Small intestine (tissue), 7 donors: ENCODE data around the gene ZNF664. TPM values are rescaled to one million over a fixed set of nuclear protein-coding genes. Genes with fewer than 3 reads are reported as not detected.

Source experiments
- DNase-seq, 2 donors: peaks; one replicate each; pipeline versions ENCODE4 v3.0.0 to v3.0.0-alpha.2; 2013
- FAIRE-seq: peaks from 2 replicates; lab custom pipeline; 2012; peaks lifted over from hg19 to GRCh38; lab: Jason Lieb, UNC
- H3K27ac ChIP-seq, 3 donors: one replicate each; pipeline ENCODE4 v1.5.1; 2013; ENCODE audit warnings: low read length in 2 of 3, mild to moderate bottlenecking in 2 of 3, control low read depth in 1 of 3, inconsistent platforms in 1 of 3, low read depth in 1 of 3, moderate library complexity in 1 of 3
- H3K27me3 ChIP-seq, 3 donors: one replicate each; pipeline ENCODE4 v1.6.1; 2013; ENCODE audit warnings: low read length in 3 of 3, inconsistent platforms in 1 of 3; ENCODE audit not compliant: control insufficient read depth in 3 of 3, insufficient read depth in 3 of 3
- H3K36me3 ChIP-seq, 3 donors: one replicate each; pipeline ENCODE4 v1.6.1; 2013; ENCODE audit warnings: low read length in 3 of 3, inconsistent platforms in 1 of 3, low read depth in 1 of 3, mild to moderate bottlenecking in 1 of 3, moderate library complexity in 1 of 3; ENCODE audit not compliant: control insufficient read depth in 3 of 3, insufficient read depth in 2 of 3
- H3K4me1 ChIP-seq, 3 donors: one replicate each; pipeline ENCODE4 v1.6.1; 2013; ENCODE audit warnings: low read length in 2 of 3, inconsistent platforms in 1 of 3, low read depth in 1 of 3, mild to moderate bottlenecking in 1 of 3, moderate library complexity in 1 of 3; ENCODE audit not compliant: control insufficient read depth in 3 of 3, insufficient read depth in 2 of 3
- H3K4me3 ChIP-seq, 3 donors: one replicate each; pipeline ENCODE4 v1.5.1; 2013; ENCODE audit warnings: low read length in 3 of 3, control low read depth in 1 of 3, inconsistent platforms in 1 of 3, low read depth in 1 of 3, mild to moderate bottlenecking in 1 of 3, moderate library complexity in 1 of 3
- H3K9me3 ChIP-seq, 2 donors: one replicate each; pipeline ENCODE4 v1.6.1; 2013; ENCODE audit warnings: low read depth in 1 of 2, low read length in 1 of 2; ENCODE audit not compliant: control insufficient read depth in 2 of 2, insufficient read depth in 1 of 2
- WGBS, 3 donors: extraction: QIAGEN DNeasy Blood & Tissue Kit; methylation state at CpG; one replicate each; pipeline ENCODE4 v1.1.7; 2013; 5-methylcytosine and 5-hydroxymethylcytosine counted together
- polyA plus RNA-seq, 4 donors: library from polyadenylated mRNA; stranded (reverse) in 3 of 4; unstranded in 1 of 4; fragments of 200-250 nt in 3 of 4; fragments of 120-200 nt in 1 of 4; gene quantifications; one replicate each; pipeline versions ENCODE4 v1.2.1 to v1.2.3, GENCODE V29; 2013
- donor health status: healthy with polysubstance abuse.
- donor health status: control.
- donor health status: control.
- donor health status: Bipolar disorder and iron deficiency.
- donor health status: healthy.

Gene ZNF664
- polyA plus RNA-seq, 4 donors, result 59.9 to 147 (median 92.4) TPM

DNA sequence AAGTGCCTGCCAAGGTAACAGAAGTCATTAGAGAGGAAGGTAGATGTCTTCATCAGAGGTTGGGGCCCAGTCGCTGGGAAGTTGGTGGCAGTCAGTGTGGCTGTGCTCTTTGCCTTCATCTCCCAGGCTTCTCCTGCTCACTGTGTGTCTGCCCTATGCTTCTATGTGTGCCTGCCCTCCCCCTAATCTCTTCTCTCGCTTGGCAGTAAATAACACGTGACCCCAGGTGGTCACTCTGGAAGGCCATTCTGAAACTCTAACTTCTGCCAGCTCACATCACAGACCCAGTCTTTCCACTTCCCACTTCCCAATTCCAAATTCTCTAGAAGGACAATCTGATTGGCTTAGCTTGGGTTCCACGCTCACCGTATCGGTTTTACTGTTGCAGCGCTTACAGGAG, 9.3 kb downstream of the ZNF664 start:
- no peaks in the 10 kb centered on the region for H3K27me3 ChIP-seq
- no peak overlapping the region for H3K4me3 ChIP-seq
- no peak overlapping the region for H3K27ac ChIP-seq
- no peak for DNase-seq
- no peaks in the 10 kb centered on the region for H3K9me3 ChIP-seq
- H3K4me1 ChIP-seq, result peaks cover 2 to 18% (median 3%) of the 10 kb centered on the region in 3 donors
- H3K36me3 ChIP-seq, result peaks cover 0 to 28% (median 0%) of the 10 kb centered on the region in 3 donors
- WGBS, 3 donors, result 87 to 93% (median 92%) methylated on average over 7 of the region's 7 CpGs
- FAIRE-seq, result no peak

DNA sequence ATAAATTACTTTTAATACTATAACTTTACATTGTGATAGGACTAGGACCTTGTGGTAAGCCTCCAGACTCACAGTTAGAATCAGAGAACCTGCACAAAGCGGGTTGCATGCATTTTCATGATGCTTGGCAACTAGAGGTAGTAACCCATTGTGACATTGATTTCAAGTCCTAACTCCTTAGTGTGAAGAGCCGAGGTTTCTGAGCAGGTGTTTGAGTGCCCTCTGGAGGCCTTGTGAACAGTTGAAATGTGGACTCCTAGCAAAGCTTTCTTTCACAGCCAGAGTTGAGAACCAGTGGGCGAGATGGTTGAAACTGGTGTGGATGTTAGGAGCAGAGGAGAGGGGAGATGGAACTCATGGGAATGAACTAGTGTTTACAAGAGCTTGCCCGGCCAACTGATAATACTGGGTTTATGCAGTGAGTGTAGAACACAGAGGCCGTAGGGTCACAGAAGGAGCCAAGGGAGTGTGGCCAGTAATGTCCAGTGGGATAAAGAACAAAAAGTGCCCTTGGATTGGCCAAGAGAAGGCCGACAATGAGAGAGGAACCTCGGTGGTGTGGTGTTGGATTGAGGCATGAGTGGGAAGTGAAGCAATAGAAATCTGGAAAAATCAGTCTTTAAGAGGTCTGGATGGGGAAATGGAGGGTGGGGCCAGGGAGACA, 10.9 kb downstream of the ZNF664 start:
- FAIRE-seq (no peak), DNase-seq (peak; percentile 79 to 82)
- Histone ChIP-seq H3K4me1 (peaks cover 2 to 34% (median 3%) of the 10 kb centered on the region in 3 donors), H3K27me3 (no peaks in the 10 kb centered on the region), H3K4me3 (no peak overlapping the region), H3K9me3 (no peaks in the 10 kb centered on the region), H3K27ac (no peak overlapping the region), H3K36me3 (peaks cover 0 to 32% (median 5%) of the 10 kb centered on the region in 3 donors)
- WGBS, 3 donors, result 40 to 51% (median 50%) methylated on average over 7 of the region's 7 CpGs

DNA sequence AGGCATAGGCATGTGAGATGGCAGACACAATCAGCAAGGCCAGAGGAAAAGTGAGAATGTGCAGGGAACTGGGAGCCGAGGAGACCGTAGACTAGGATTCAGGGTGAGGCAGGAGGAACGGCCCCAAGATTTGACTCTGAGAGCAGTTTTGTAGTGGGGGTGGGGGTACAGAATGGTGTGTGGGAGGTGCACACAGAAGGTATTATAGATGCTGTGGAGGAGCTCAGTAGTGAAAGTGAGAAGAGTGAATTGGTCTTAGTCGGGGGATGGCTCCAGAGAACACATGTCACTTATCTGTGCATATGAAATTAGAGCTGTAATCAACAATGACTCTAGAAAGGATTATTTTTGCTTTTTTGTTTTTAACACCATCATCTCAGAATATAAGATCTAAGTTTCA, 11.9 kb downstream of the ZNF664 start:
- Histone ChIP-seq H3K9me3 (no peaks in the 10 kb centered on the region), H3K27me3 (no peaks in the 10 kb centered on the region), H3K36me3 (peaks cover 0 to 31% (median 12%) of the 10 kb centered on the region in 3 donors), H3K4me1 (peaks cover 3 to 43% (median 8%) of the 10 kb centered on the region in 3 donors), H3K27ac (no peak overlapping the region), H3K4me3 (no peak overlapping the region)
- FAIRE-seq, result no peak
- WGBS, 3 donors, result 71 to 77% (median 72%) methylated on average over 4 of the region's 4 CpGs
- DNase-seq, result no peak

DNA sequence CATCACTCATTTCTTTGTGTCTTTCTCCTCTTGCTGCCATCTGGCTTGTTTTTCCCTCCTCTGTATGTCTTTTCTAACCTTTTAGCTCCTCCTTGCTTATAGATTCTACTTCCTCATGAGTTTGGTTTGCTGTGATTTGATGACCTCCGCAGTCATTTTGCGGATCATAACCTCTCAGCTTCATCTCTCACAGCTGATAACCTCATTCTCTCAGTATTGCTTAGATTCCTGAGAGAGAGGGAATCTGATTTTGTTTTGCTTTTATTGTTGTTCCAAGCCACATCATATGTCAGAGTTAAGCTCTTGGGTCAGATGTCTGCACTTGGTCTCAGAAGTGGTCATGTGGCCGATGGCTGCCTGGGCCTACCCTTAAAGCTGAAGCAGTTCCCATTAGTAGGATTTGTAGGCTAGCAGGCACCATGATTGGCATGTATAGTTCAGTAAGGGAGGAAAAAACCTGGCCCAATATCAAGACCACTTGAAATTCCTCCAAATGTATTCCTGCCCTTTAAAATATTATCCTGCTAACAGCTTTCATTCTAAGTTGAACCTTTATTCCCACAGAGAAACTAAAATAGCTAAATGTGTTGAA, 13.5 kb downstream of the ZNF664 start:
- FAIRE-seq (no peak), DNase-seq (no peak)
- H3K36me3 ChIP-seq, result peaks cover 0 to 28% (median 12%) of the 10 kb centered on the region in 3 donors
- H3K4me3 ChIP-seq, result no peak overlapping the region
- H3K27ac ChIP-seq, result no peak overlapping the region
- no peaks in the 10 kb centered on the region for H3K9me3 ChIP-seq
- WGBS, 3 donors, result 79 to 86% (median 81%) methylated on average over 3 of the region's 3 CpGs
- H3K27me3 ChIP-seq, result no peaks in the 10 kb centered on the region
- peaks cover 5 to 59% (median 11%) of the 10 kb centered on the region in 3 donors for H3K4me1 ChIP-seq

DNA sequence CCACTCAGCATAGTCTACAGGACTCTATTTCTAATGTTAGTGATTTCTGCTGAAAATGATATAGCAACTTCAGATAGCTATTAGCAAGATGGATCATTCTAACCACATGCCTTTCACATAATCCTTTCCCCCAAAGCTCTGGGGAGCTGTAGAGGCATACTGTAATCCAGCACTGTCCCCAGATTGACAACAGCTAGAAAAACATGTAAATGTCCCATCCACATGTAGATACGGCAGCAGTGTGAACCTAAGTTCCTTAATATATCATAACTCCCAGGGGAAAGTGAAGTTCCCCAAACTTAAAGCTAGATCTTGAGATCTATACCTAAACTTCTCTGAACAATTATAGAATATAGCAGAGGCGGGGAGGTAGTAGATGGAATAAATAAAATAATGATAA, 14.0 kb downstream of the ZNF664 start:
- WGBS, 3 donors, result 79 to 91% (median 82%) methylated on average over 2 of the region's 2 CpGs
- no peak for FAIRE-seq
- Histone ChIP-seq H3K4me3 (no peak overlapping the region), H3K4me1 (peaks cover 5 to 64% (median 11%) of the 10 kb centered on the region in 3 donors), H3K9me3 (no peaks in the 10 kb centered on the region), H3K36me3 (peaks cover 0 to 27% (median 12%) of the 10 kb centered on the region in 3 donors), H3K27me3 (no peaks in the 10 kb centered on the region), H3K27ac (no peak overlapping the region)
- DNase-seq, result no peak

DNA sequence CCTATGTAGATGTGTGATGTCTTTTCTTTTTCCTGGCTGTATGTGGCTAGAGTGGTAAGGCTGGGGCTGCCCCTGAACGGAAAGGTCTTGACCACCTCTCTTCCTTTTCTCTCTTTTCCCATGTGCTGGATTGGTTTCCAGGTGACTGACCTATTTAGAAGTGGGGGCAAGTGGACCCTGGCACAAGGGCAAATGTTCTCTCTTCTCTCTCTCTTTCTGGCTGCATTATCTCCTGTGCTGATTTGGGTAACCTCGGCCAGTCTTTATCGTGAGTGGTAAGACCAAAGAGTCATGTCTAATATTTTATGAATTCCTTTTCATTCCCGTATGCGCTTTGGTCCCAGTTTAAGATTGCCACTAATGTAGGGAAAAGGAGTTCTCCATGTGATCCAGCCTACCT, 16.2 kb downstream of the ZNF664 start:
- WGBS, 3 donors, result 74 to 86% (median 83%) methylated on average over 5 of the region's 5 CpGs
- FAIRE-seq (no peak), DNase-seq (no peak)
- Histone ChIP-seq H3K9me3 (no peaks in the 10 kb centered on the region), H3K4me3 (no peak overlapping the region), H3K4me1 (peaks cover 9 to 80% (median 19%) of the 10 kb centered on the region in 3 donors), H3K36me3 (peaks cover 3 to 24% (median 14%) of the 10 kb centered on the region in 3 donors), H3K27me3 (no peaks in the 10 kb centered on the region), H3K27ac (peak overlapping the region in 2 of 3 donors; percentile 37 to 86)

DNA sequence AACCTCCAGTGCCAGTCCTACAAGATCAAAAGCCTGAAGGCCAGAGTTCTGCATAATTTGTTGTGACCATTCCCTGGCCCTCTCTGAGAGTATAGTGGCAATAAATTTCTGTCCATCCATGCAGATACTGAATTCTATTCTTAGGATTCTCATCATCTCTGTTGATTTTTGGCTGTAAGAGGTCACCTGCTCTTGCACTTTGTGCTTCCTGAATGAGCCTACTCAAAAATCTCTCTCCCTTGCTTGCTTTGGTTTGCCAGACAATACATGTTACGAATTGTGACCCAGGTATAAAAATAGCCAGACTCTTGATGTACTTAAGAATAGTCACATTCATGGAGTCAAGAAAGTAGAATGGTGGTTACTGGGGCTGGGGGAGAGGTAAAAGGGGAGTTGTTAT, 16.7 kb downstream of the ZNF664 start:
- 81 to 89% (median 86%) methylated on average over 1 of the region's 1 CpG for WGBS, 3 donors
- peak overlapping the region in 2 of 3 donors; percentile 86 to 92 for H3K27ac ChIP-seq

DNA sequence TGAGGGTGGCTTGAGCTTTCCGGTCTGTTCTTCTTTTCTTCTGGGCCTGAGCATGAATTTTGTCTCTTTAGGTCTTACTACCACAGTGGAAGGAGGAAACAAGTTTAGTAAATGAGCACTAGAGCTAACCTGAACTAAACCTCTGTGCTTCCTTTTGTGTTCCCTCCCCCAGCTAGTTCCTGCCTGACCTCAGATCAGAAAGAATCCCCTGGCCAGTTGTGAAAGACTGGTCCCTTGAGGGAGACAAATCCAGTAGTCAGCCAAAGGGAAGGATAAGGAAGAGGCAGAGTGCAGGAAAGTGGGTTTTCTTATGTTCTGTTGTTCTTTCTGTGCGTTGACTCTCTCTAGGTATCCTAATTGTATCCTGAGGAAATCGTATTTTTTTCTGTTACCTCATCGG, 17.5 kb downstream of the ZNF664 start:
- peaks cover 6 to 84% (median 21%) of the 10 kb centered on the region in 3 donors for H3K4me1 ChIP-seq
- H3K9me3 ChIP-seq, result no peaks in the 10 kb centered on the region
- WGBS, 3 donors, result 17 to 56% (median 34%) methylated on average over 4 of the region's 4 CpGs
- DNase-seq (peak; percentile 70 to 72), FAIRE-seq (no peak)
- peaks cover 3 to 20% (median 14%) of the 10 kb centered on the region in 3 donors for H3K36me3 ChIP-seq
- H3K27me3 ChIP-seq, result no peaks in the 10 kb centered on the region
- peak overlapping the region; percentile 86 to 92 (median 88) for H3K27ac ChIP-seq
- H3K4me3 ChIP-seq, result no peak overlapping the region

More for the DNA sequence above, 16.7 kb downstream of the ZNF664 start:
- Histone ChIP-seq H3K36me3 (peaks cover 3 to 24% (median 14%) of the 10 kb centered on the region in 3 donors), H3K4me1 (peaks cover 6 to 79% (median 19%) of the 10 kb centered on the region in 3 donors), H3K27me3 (no peaks in the 10 kb centered on the region), H3K9me3 (no peaks in the 10 kb centered on the region), H3K4me3 (no peak overlapping the region)
- no peak for FAIRE-seq
- DNase-seq, result no peak
